GM21825 (cell line): Measurements from ENCODE around the gene ZNF341.
"Not testable (repeated sequence)": the region's sequence is repeated elsewhere in the genome, so short reads cannot be mapped to it uniquely, and the experiment has no call there.

Experiments used
- ATAC-seq: cut with Tn5 transposase; IDR thresholded peaks from one replicate; pipeline ENCODE4 v1.9.1; 2021; ENCODE audit warnings: mild to moderate bottlenecking, moderate library complexity; ENCODE audit not compliant: unreplicated experiment

ZNF341 gene

DNA sequence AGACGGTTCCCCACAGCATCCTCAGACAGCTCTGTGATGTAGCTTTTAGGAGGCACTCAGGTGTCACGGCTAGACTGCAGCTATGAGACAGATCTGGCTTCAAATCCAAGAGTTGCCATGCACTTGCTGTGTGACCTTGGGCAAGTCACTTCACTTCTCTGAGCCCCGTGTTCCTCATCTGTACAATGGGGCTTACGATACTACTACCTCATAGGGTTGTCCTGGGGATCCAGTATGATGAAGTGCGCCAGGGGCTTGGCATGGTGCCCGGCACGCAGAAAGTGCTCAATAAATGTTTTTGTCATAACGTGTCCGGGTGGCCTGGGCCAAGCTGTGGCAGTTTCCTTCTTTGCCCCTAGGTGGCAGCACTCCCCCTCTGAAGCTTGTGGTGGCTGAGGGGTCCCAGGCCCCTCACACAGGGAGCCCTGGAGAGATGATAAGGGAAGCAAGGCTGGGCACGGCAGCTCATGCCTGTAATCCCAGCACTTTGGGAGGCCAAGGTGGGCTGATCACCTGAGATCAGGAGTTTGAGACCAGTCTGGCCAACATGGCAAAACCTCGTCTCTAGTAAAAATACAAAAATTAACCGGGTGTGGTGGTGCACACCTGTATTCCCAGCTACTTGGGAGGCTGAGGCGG is 60.3 kb downstream of the ZNF341 start:
- no peak for ATAC-seq

DNA sequence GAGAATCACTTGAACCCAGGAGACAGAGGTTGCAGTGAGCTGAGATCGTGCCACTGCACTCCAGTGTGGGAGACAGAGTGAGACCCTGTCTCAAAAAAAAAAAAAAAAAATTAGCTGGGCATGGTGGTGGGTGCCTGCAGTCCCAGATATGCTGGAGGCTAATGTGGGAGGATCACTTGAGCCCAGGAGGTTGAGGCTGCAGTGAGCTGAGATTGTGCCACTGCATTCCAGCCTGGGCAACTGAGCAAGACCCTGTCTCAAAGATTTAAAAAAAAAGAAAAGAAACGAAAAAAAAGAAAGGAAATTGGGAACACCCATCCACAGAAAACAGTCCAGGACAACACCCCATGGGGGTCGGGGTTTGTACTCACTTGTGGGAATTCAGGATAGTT is 60.8 kb downstream of the ZNF341 start:
- not testable (repeated sequence) for ATAC-seq

DNA sequence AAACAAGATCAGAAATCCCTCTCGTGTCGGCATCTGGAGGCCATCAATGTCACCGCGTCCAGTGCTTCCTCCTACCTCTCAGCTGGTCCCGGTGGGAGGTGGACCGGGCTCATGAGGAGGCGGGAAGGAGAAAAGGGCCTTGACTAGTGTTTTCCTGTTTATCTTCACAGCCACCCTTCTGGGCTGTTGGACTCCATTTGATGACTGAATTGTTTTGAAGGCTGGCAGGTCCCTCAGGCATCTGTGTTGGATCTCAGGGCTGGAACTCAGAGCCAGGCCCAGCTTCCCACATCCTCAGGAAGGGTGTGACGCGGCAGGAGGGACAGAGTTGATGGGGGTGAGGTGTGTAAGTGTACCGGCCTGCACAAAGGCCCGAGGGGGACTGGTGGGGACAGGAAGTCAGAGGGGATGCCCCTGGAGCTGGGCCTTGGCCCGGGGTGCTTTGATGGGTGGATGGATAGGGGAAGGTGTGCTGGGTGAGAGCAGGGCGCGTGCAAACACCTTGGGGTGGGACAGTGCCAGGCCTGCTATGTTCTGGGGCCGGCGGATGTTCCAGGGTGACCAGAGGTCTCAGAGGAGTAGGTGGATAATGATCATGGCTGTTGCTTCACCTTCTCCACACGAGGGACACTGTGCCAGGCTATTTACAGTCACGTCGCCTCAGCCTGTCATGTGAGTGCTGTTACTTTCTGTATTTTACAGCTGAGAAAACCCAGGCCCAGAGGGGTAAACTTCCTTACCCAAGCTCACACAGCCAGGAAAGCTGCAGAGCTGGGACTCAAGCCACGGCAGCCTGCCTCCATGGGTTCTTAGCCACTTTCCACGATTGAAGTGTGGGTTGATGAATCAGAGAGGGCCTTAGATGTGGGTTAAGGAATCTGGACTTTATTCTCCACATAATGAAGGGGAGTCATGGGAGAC is 61.5 kb downstream of the ZNF341 start:
- no peak for ATAC-seq

DNA sequence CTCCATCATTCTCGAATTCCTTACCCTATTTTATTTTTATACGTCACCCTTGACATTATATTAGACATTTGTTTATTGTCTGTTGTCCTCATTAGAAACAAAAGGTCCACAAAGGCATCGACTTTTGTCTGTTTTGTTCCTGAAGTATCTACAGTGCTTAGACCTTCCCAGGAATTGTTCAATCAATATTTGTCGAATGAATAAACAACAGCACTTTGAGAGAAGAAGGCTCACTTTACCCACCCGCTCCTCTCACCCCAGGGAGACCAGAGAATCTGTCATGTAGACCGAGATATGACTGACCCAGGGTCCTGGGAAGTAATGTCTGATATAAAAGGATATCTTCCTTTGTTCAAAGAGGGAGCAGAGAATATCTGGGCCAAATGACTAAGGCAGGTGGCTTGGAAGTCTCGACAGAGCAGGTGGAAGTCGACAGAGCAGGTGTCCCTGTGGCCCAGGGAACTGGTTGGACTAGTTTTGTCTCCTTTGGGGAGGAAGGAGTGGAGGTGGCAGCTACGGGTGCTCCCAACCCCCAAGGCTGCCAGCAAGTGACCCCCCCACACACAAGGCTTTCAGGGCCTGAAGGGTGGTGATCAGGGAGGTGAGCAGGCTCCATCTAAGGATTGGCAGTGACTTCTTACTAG is 64.6 kb downstream of the ZNF341 start:
- no peak for ATAC-seq

DNA sequence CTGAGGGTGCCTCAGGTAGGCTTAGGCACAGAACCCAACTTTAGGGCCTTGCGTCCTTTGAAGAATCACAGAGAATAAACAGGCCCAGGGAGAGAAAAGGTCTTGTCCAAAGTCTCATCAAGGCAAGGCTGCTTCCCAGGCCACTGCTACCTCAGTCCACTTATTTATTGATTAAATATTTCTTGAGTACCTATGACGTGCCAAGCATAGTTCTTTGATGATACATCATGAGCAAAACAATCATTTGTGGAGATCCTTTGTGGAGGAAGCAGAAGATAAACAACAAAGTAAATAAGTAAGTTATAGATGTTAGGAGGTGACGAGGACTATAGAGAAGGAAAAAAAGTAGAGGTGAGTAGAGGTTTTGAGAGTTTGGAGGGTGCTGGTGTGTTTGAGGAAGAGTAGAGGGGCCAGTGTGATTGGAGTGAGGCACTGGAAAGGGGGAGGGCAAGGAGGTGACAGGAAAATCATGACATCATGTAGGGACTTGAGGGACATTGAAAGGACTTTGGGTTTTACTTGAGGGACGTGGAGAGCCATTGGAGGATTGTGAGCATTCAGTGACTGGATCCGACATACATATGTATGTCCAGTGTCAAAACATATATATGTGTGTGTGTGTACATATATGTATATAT is 65.2 kb downstream of the ZNF341 start:
- ATAC-seq: no peak

DNA sequence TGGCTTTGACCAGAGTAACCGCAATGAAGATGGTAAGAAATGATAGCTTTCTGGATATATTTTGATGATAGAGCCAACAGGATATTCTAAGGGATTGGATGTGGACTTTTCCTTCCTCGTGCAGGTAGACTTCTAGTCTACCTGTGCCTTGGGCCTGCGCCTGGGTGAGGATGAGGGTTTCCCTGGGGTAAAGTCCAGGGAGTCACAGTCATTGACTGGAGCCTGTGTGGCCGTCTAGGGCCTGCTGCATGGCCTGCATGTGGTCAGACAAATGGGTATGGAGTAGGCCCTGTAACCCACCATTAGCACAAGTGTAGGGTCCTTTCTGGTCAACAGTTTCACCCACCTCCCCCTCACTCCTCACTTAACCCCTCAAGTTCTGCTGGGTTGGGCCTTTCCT is 66.6 kb downstream of the ZNF341 start:
- ATAC-seq: no peak

DNA sequence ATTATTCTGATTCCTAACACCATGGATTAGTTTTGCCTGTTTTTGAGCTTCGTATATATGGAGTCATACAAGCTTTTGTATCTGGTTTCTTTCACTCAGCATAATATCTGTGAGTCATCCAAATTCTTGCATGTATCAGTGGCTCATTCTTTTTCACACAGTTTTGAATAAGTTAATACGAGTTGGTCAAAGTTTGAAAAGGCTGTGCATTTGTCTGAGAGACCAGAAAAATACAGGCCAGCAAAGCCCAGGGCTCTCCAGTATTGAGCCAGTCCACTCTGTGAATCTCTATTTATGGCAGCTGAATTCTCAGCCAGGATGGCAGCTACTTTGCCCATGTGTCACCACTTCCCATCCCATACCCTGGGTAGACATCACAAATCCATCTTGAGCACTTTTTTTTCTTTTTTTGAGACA is 72.1 kb downstream of the ZNF341 start:
- ATAC-seq: no peak

DNA sequence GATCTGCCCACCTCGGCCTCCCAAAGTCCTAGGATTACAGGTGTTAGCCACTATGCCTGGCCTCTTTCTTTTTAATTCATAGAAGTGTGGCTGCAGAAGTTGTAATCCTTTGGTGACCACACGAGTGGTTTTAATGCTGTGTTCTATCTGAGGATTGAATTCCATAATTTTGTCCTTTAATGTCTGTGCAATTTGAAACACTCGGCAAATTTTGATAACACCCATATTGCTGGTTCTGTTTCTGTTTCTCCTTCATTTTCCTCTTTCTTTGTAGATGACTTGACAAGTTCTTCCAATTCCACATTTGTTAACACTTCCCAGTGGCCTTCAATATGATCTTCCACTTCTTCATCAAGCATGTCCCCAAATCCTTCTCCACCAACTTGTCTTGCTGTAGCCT is 76.6 kb downstream of the ZNF341 start:
- ATAC-seq: no peak

DNA sequence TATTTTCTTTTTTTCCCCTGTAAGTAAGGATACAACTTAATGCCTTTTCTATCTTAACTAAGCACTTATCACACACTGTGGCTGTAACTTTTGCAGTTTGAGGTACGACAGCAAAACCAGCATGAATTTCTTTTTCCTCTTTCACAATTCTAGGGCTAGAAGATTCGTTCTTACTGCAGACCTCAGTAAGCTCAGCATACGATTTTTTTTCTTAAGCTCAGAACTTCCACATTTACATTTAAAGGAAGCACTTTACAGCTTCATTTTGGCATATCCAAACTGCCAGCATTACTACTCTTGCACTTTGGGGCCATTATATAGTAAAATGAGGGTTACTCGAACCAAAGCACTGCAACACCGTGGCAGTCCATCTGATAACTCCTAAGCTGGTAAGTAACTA is 78.5 kb downstream of the ZNF341 start:
- no peak for ATAC-seq

DNA sequence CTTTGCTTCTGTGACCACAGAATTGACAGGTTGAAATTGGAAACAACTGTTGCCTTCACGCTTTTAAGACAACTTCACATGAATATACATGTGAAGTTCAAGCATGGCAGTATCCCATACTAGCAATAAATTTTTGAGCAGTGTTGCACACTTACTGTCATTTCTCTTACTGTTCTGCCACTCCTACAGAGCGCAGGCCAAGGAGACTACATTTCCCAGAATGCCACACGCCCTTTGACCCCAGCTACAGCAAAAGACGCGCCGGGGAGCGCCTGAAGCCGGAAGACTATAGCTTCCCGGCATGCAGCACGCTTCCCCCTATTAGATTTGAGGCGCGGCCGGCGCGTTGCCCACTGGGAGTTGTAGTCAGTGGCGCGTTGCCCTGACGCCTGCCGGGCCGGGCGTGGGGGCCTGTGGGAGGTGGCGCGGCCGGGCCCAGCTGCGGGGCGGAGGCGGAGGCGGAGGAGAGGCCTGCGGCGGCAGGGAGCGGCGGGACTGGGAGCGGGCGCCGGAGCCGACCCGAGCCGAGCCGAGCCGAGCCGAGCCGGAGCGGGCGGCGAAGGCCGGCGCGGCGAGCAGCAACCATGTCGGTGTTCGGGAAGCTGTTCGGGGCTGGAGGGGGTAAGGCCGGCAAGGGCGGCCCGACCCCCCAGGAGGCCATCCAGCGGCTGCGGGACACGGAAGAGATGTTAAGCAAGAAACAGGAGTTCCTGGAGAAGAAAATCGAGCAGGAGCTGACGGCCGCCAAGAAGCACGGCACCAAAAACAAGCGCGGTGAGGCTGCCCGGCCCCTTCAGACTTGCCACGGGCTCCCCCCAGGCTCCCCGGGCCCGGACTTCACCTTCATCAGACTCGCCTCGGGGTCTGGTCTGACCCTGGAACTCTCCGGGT is 79.3 kb downstream of the ZNF341 start, which contains the start of gene CHMP4B:
CHMP4B (plus strand) TSS at position 464 of the 891 bp plus-strand sequence; CDS start at position 585, 121 bp downstream.
- ATAC-seq: peak; percentile 95

DNA sequence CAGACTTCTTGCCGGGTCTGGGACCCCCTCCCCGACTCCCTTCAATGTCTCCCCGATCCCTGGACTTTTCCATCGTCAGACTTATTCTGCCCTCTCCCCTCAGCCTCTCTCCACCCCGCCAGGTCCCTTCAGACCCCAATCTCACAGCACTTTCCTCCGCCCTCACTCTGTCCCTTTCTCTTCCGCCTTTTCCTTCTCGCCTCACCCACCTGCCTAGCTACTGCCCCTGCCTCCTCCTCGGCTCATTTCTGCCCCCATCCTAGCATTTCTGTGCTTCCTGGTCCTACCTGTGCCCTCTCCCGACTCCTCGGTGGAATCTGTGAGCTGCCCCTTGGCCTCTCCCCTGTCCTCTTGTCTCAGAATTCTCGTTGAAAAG is 80.0 kb downstream of the ZNF341 start:
- peak; percentile 15 for ATAC-seq

DNA sequence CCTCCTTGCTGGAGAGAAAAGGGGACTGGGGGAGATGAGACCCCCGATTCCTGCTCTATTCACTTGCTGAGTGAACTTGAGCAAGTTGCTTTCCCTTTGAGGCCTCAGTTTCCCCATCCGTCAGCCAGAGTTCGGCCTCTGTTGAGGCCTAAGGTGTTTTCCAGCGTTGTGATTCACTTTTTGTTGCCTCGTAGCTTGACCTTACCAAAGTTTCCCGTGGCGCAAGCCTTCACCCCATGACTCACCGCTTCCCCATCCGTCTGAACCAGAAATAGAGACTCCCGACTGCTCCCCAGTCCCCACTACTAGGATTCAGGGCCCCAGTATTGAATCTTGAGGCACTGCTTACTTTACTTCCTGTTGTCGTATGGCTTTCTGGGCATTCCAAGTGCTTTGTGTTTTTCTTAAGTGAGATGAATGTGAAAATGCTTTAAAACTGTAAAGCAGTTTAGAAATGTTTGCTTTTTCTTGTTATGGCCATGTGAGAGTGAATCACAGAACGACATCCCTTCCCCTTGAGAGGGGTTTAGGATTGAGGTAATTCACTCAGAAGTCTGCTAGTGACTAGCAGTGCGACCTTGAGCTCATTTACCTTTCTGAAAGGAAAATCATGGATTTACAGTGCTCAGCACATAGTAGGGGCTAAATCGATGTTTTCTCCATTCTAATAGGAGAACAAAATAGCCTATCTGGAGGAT is 80.5 kb downstream of the ZNF341 start:
- ATAC-seq: no peak

DNA sequence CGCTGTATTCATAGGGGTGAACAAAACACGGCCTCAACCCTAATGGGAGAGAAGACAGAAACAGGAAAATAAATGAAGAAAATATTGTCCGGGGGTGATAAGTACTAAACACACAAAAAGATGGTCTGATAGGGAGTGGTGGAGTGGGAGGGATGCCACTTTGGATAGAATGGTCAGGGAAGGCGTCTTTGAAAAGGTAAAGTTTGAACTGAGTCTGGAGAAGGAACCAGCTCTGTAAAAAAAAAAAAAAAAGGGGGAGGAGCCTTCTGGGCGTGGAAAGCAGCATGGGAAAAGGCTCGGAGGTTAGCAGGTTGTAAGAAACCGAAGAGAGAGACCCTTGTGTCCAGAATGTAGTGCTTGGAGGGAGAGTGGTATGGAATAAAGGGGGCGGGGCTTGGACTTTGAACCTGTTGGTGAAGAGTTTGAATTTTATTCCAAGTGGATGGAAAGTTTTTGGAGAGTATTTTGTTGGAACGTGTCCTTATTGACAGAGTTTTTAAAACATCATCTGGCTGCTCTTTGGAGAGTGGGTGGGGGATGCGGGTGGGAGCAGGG is 81.2 kb downstream of the ZNF341 start:
- ATAC-seq: no peak

DNA sequence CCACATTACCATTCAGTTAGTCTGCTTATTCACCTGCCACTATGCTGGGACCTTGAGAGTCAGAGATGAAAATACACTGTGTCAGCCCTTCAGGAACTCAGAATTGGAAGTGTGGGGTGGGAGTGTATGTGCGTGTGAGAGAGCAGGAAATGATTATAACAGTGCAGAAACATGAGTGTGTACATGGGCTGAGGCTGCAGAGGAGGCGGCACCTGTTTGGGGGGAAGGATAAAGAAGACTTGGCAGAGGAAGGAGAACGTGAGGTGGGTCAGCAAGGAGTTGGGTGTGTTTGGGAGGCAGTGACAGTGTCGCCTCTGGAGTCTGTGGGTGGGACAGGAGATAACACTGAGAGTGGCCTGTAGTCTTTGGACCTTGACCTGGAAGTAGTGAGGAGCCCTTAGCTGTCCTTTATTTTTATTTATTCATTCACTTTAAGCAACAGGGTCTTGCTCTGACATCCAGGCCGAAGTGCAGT is 82.5 kb downstream of the ZNF341 start:
- ATAC-seq: no peak

DNA sequence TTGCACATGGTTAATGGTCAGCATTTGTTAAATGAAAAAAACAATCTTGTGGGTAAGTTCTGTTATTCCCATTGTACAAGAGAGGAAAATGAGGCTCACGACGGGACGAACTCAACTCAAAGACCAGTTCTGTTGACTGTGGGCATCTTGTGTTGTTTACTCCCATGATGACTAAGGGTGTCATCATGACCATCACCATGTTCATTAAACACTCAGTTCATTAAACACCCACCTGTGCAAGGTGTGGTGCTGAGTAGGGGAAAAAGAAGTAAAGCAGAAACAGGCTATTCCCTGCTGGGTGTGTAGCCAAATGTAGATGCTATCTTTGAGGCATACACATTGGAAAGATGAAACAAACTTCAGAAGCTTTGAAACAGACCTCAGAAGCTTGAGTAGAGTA is 83.9 kb downstream of the ZNF341 start:
- no peak for ATAC-seq

DNA sequence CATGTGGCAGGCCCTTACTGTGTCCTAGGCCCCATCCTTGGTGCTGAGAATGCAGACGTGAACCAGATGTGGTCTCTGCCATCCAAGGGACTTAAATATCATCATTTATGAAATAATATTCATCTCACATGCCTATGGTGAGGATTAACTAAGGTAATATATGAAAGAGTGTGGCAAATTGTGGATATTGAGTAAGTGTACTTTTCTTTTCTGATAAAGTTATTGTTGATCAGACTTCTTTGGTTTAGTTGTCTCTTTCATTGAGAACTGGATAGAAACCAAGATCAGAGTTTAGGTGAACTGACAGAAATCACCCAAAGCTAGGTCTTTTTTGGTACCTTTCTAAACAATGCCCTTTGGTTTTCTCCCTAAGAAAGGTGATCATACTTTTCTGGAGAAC is 84.4 kb downstream of the ZNF341 start:
- no peak for ATAC-seq

DNA sequence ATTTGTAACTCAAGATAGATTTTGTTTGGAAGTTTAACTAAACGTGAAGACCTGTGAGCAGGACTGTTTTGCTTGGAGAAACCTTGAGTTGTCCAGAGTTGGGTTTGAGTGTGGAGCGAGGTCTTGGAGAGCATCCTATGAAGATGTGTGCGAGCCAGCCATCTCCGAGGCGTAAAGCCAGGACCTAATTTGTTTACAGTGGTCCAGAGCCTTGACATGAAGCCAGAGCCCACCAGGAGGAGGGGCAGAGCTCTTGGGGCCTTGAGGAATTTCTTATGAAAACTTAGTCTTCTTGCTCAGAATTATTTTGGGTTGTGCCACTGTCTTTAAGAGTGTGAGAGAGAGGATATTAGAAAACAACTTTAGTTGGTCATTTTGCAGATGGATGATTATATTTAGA is 85.6 kb downstream of the ZNF341 start:
- no peak for ATAC-seq

DNA sequence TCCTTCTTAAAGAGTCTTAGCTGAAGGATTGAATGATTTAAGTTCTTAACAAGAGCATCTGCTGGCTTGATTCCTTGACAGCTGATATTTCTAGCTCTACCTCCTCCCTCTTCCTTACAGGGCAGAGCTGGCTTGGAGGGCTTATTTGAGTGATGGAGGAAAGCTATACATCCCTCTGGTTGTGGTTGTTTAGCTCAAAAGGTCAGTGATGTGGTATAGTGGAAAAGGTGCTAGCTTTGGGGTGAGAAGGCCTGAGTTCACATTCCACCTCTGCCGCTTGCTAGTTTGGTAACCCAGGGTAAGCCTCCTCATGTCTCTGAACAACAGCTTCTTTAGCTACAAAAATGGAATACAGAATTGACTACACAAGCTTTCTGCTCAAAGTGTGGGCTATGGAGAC is 87.7 kb downstream of the ZNF341 start:
- ATAC-seq: no peak

DNA sequence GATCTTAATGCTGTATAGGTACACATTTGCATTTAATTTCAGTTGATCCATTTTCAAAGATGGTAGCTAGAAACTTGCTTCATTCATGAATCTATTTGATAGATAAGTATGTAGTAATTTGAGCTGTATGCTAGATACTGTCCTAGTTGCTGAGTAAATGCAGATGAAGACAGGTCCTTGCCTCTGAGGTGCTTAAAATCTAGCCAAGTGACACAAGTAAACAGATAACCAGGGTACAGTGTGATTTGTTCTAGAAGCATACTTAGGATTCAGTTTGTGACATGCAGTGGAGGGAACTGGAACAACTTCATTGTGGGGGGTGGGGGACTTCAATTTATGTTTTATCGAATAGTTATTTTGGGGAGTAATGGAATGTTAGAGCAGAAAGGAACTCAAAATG is 88.6 kb downstream of the ZNF341 start:
- no peak for ATAC-seq
